HepG2 (cell line): Measurements from ENCODE around the gene HNRNPF. TPM values are rescaled to one million over a fixed set of nuclear protein-coding genes. Genes with fewer than 3 reads are reported as not detected.

Experiments
- ATAC-seq: fragments of 200-7000 bp; cut with Tn5 transposase; 3 replicates; pipeline ENCODE4 v1.9.1; 2020; ENCODE audit warnings: mild to moderate bottlenecking, moderate library complexity
- BruUV-seq: library from RNA; stranded (reverse); fragments of 400-500 nt; replicated peaks from 2 replicates; lab custom pipeline; 2021; lab: Mats Ljungman, UMichigan
- CTCF ChIA-PET: fragments of 300-600 bp; formaldehyde crosslinking; extraction: SDS; loops from one replicate; lab custom pipeline; 2021; ENCODE audit warnings: low total read pairs, inconsistent platforms, low intra/inter-chr PET ratio; lab: Yijun Ruan, JAX
- POLR2A ChIA-PET: fragments of 350-600 bp; sonication (Branson Sonifier 250); formaldehyde crosslinking; loops from one replicate; lab custom pipeline; 2020; ENCODE audit warnings: antibody characterized with exemption, inconsistent platforms; lab: Yijun Ruan, JAX
- DNase-seq: peaks from one replicate; pipeline ENCODE4 v3.0.0-alpha.2; 2015; ENCODE audit warnings: low spot score
- FAIRE-seq: peaks from 3 replicates; lab custom pipeline; 2011; peaks lifted over from hg19 to GRCh38; lab: Jason Lieb, UNC
- H2AFZ ChIP-seq: one replicate; pipeline ENCODE4 v1.6.1; 2011; ENCODE audit warnings: low read length, inconsistent platforms
- H3K27ac ChIP-seq: fragments of 300-600 bp; 3 replicates; pipeline ENCODE4 v1.8.0; 2011; ENCODE audit warnings: mixed run types, mild to moderate bottlenecking, mixed read lengths, low read length, inconsistent platforms; ENCODE audit not compliant: insufficient read depth; ENCODE audit errors: extremely low read length
- H3K27me3 ChIP-seq, 2 experiments: fragments of 200-600 bp in 1 of 2; 2 replicates in 1 of 2; 3 replicates in 1 of 2; pipeline versions ENCODE4 v1.6.0 to v1.8.0; 2011; ENCODE audit warnings: low read length in 2 of 2, mild to moderate bottlenecking in 2 of 2, moderate library complexity in 2 of 2, inconsistent platforms in 1 of 2; ENCODE audit not compliant: insufficient read depth in 2 of 2, control insufficient read depth in 1 of 2
- H3K36me3 ChIP-seq, 2 experiments: fragments of 200-600 bp in 1 of 2; replicated peaks in 1 of 2; 2 replicates in 1 of 2; 3 replicates in 1 of 2; pipeline versions ENCODE4 v1.5.1 to v1.8.0; 2011; ENCODE audit warnings: low read length in 2 of 2, inconsistent platforms in 1 of 2; ENCODE audit not compliant: insufficient read depth in 2 of 2, control insufficient read depth in 1 of 2
- H3K4me1 ChIP-seq: 2 replicates; pipeline ENCODE4 v1.5.1; 2012; ENCODE audit warnings: low read length, inconsistent platforms; ENCODE audit not compliant: insufficient read depth
- H3K4me2 ChIP-seq: 2 replicates; pipeline ENCODE4 v1.6.0; 2011; ENCODE audit warnings: low read depth, low read length, inconsistent platforms
- H3K4me3 ChIP-seq, 3 experiments: fragments of 200-600 bp in 1 of 3; sonication (generic), shearing (Covaris generic) in 1 of 3; replicated peaks in 1 of 3; 2 replicates each; pipeline ENCODE4 v1.5.1; 2011 to 2016; ENCODE audit warnings: low read length in 3 of 3, inconsistent platforms in 2 of 3, low read depth in 2 of 3, mild to moderate bottlenecking in 2 of 3, control low read depth in 1 of 3, mixed read lengths in 1 of 3; ENCODE audit not compliant: insufficient read depth in 1 of 3
- H3K79me2 ChIP-seq: one replicate; pipeline ENCODE4 v1.6.1; 2011; ENCODE audit warnings: low read length, inconsistent platforms; ENCODE audit not compliant: insufficient read depth
- H3K9ac ChIP-seq: 2 replicates; pipeline ENCODE4 v1.6.0; 2011; ENCODE audit warnings: mild to moderate bottlenecking, low read depth, low read length, inconsistent platforms; ENCODE audit not compliant: insufficient read depth
- H3K9me3 ChIP-seq: 2 replicates; pipeline ENCODE4 v1.5.1; 2012; ENCODE audit warnings: mild to moderate bottlenecking, low read length
- H4K20me1 ChIP-seq: 2 replicates; pipeline ENCODE4 v1.6.0; 2011; ENCODE audit warnings: inconsistent platforms, mild to moderate bottlenecking, low read length, moderate library complexity; ENCODE audit not compliant: insufficient read depth
- EP300 ChIP-seq, 3 experiments: sonication (generic) in 1 of 3; formaldehyde crosslinking in 1 of 3; IDR thresholded peaks; 2 replicates each; pipeline versions ENCODE4 v1.5.1 to v1.6.1; 2011 to 2020; ENCODE audit warnings: low read depth in 2 of 3, low read length in 2 of 3, borderline replicate concordance in 1 of 3, improper control_type of control experiment in 1 of 3, mild to moderate bottlenecking in 1 of 3, missing genetic modification reagents in 1 of 3, moderate library complexity in 1 of 3
- ETV6 ChIP-seq: sonication (generic); formaldehyde crosslinking; conservative IDR thresholded peaks from 2 replicates; pipeline ENCODE4 v1.4.0; 2020; ENCODE audit warnings: missing genetic modification reagents
- FLYWCH1 ChIP-seq: sonication (generic); formaldehyde crosslinking; IDR thresholded peaks from 2 replicates; pipeline ENCODE4 v1.8.1; 2023; ENCODE audit warnings: mild to moderate bottlenecking, missing genetic modification reagents
- GABPB1 ChIP-seq: IDR thresholded peaks from 2 replicates; pipeline ENCODE4 v1.6.1; 2016; ENCODE audit warnings: mild to moderate bottlenecking, missing genetic modification reagents, moderate library complexity, missing compliant biosample characterization
- IRF2 ChIP-seq: IDR thresholded peaks from 2 replicates; pipeline ENCODE4 v1.6.1; 2018; ENCODE audit warnings: missing genetic modification reagents, missing compliant biosample characterization
- MAFG ChIP-seq: sonication (generic); formaldehyde crosslinking; IDR thresholded peaks from 2 replicates; pipeline ENCODE4 v1.5.1; 2020; ENCODE audit warnings: mild to moderate bottlenecking, missing genetic modification reagents
- NFATC3 ChIP-seq: sonication (generic); formaldehyde crosslinking; IDR thresholded peaks from 2 replicates; pipeline ENCODE4 v1.5.1; 2020; ENCODE audit warnings: mild to moderate bottlenecking, missing genetic modification reagents
- PLRG1 ChIP-seq: fragments of 450-650 bp; conservative IDR thresholded peaks from 2 replicates; pipeline ENCODE4 v1.6.1; 2016
- SRF ChIP-seq: IDR thresholded peaks from 2 replicates; pipeline ENCODE4 v1.6.1; 2011; ENCODE audit warnings: mild to moderate bottlenecking, low read depth, low read length, moderate library complexity
- WIZ ChIP-seq: sonication (generic); formaldehyde crosslinking; IDR thresholded peaks from 2 replicates; pipeline ENCODE4 v1.5.1; 2020; ENCODE audit warnings: mild to moderate bottlenecking, missing genetic modification reagents
- ZFP62 ChIP-seq: sonication (generic); formaldehyde crosslinking; IDR thresholded peaks from 2 replicates; pipeline ENCODE4 v1.4.0; 2020; ENCODE audit warnings: missing genetic modification reagents
- ZFX ChIP-seq: sonication (generic); formaldehyde crosslinking; IDR thresholded peaks from 2 replicates; pipeline ENCODE4 v1.4.0; 2020; ENCODE audit warnings: mild to moderate bottlenecking, low read depth, missing genetic modification reagents, moderate library complexity
- ZKSCAN1 ChIP-seq: fragments of 150-350 bp; IDR thresholded peaks from 2 replicates; pipeline ENCODE4 v1.6.1; 2014; ENCODE audit warnings: low read length
- ZNF562 ChIP-seq: sonication (generic); formaldehyde crosslinking; IDR thresholded peaks from 2 replicates; pipeline ENCODE4 v1.8.0; 2022; ENCODE audit warnings: missing genetic modification reagents, borderline replicate concordance
- ZNF567 ChIP-seq: sonication (generic); formaldehyde crosslinking; IDR thresholded peaks from 2 replicates; pipeline ENCODE4 v1.8.1; 2023; ENCODE audit warnings: mild to moderate bottlenecking, missing genetic modification reagents, borderline replicate concordance
- ZNF670 ChIP-seq: sonication (generic); formaldehyde crosslinking; IDR thresholded peaks from 2 replicates; pipeline ENCODE4 v1.8.0; 2022; ENCODE audit warnings: mild to moderate bottlenecking, missing genetic modification reagents, borderline replicate concordance
- ZNF761 ChIP-seq: sonication (generic); formaldehyde crosslinking; conservative IDR thresholded peaks from 2 replicates; pipeline ENCODE4 v1.4.0; 2020; ENCODE audit warnings: mild to moderate bottlenecking, missing genetic modification reagents
- WGBS: methylation state at CpG from one replicate; pipeline ENCODE4 v1.1.6; 2017; ENCODE audit warnings: low lambda C conversion rate; 5-methylcytosine and 5-hydroxymethylcytosine counted together
- in situ Hi-C: cut with HindIII; loops from 2 replicates; pipeline ENCODE4 v1.10.0; 2017; ENCODE audit warnings: low pct_unique_long_range_greater_than_20kb; ENCODE audit not compliant: extremely low pct_ligation_motif_present
- intact Hi-C: fragments of 100-400 bp; cut with micrococcal nuclease; formaldehyde crosslinking; loops from one replicate; pipeline ENCODE4 v1.10.0; 2022; ENCODE audit not compliant: unreplicated experiment
- polyA plus RNA-seq, 8 experiments: library from polyadenylated mRNA; depleted of rRNA in 3 of 8; stranded (reverse) in 7 of 8; unstranded in 1 of 8; fragments of >200 nt; fragmentation: Illumina TruSeq in 4 of 8; extraction: Trizol in 4 of 8; gene quantifications; 2 replicates each; pipeline versions ENCODE4 v1.2.1 to v1.2.3, GENCODE V29; 2011 to 2016; ENCODE audit warnings: low read depth in 4 of 8, missing spikeins in 1 of 8, mixed read lengths in 1 of 8; ENCODE audit not compliant: insufficient read depth in 1 of 8
- total RNA-seq, 5 experiments: library from RNA; depleted of rRNA; stranded (reverse); fragments of >200 nt; fragmentation: Illumina TruSeq; extraction: Trizol; gene quantifications; 2 replicates each; pipeline ENCODE4 v1.2.3, GENCODE V29; 2016; ENCODE audit warnings: low read depth in 1 of 5
- TF ChIP-seq, protein P1 (sequence below): sonication (generic); formaldehyde crosslinking; conservative IDR thresholded peaks from 2 replicates; pipeline ENCODE4 v1.5.0; 2020; ENCODE audit warnings: missing genetic modification reagents
- TF ChIP-seq, protein P2 (sequence below): sonication (generic); IDR thresholded peaks from 2 replicates; pipeline ENCODE4 v1.6.1; 2016; ENCODE audit warnings: low read depth, borderline replicate concordance
- TF ChIP-seq, protein P3 (sequence below): sonication (generic); formaldehyde crosslinking; IDR thresholded peaks from 2 replicates; pipeline ENCODE4 v1.5.0; 2020; ENCODE audit warnings: mild to moderate bottlenecking, low read depth, missing genetic modification reagents, borderline replicate concordance

Gene HNRNPF
- total and polyA plus RNA-seq, 2 of the 13 experiments (the other 11 are each of a cell fraction or from before 2014, with no cell fraction given) = 166 to 308 TPM

DNA sequence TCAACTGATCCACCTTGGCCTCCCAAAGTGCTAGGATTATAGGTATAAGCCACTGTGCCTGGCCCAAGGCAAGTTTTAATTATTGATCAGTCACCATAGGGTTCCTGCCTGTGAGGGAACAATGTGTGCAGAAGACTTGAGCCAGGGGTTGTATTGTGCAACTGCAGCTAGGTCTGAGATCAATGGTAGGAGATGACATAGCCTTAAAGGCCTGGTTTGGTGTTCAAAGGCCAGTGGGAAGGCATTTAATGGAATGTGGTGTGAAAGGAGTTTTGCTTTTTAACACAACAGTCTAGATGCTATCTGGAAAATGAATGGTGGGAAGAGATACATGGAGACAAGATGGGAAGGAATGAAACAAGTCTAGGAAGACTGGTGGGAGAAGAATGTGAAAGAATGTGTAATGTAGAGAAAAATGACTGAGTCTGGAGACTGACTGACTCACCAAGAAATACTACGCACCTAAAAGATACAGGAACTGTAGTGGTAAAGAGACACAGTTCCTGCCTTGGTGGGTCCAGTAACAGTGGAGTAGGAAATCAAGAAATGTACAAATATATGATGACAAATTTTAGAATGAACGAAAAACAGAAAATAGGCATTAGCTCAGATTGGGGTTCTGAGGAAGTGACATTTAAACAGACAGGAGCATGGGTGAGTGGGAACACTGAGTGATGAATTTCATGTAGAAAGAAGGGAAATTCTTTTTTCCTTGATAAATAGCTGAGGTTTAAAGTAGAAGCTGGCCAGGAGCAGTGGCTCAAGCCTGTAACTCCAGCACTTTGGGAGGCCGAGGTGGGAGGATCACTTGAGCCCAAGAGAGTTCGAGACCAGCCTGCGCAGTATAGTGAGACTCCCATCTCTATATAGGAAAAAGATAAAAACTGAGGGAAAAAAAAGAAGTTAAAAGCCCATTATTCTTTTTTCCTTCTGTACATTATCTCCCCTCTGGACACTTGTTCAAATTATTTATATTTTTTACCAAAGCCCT is 9.4 kb downstream of the HNRNPF start:
- DNase-seq = peak; percentile 79
- in situ Hi-C loops (loop anchor here (25.0 kb wide), 1 partner anchor 1563 kb away; the partner anchor contains the start of gene RASSF4), intact Hi-C loops (loop anchor here (1.0 to 5.0 kb wide), 2 partner anchors 8 to 38 kb away; partner anchors contain the start of gene ZNF487)
- Histone ChIP-seq H3K27ac (peak overlapping the region; percentile 99), H3K79me2 (peaks cover 90% of the 10 kb centered on the region), H3K36me3 (peaks cover 0 to 19% of the 10 kb centered on the region in 2 experiments; a peak in 4 of 5 replicates), H3K4me1 (peaks cover 79% of the 10 kb centered on the region), H4K20me1 (peaks cover 82% of the 10 kb centered on the region), H3K4me3 (peak overlapping the region in 2 of 3 experiments; percentile 55; a peak in 4 of 6 replicates), H2AFZ (no peak overlapping the region), H3K4me2 (peak overlapping the region; percentile 73), H3K9me3 (no peaks in the 10 kb centered on the region), H3K9ac (peak overlapping the region; percentile 7; the same call in 1 of the 2 replicates), H3K27me3 (no peaks in the 10 kb centered on the region; a peak in 1 of 5 replicates)
- peak; percentile 56 for FAIRE-seq
- 59% methylated on average over 5 of the region's 5 CpGs for WGBS
- peak; percentile 3 for ATAC-seq
- no TSS peak for BruUV-seq
- ChIA-PET POLR2A (interaction anchor here (1.2 to 5.6 kb wide), 6 partner anchors 8 to 36 kb away, joined by 3 to 51 read pairs (median 22); partner anchors contain the start of genes HNRNPF and ZNF487), CTCF (no interaction called here)
- TF ChIP-seq ZFP62 (CRISPR knock-in tag) (no peak), ZNF562 (CRISPR knock-in tag) (no peak), FLYWCH1 (CRISPR knock-in tag) (no peak), ZKSCAN1 (no peak), MAFG (CRISPR knock-in tag) (no peak), ZNF567 (CRISPR knock-in tag) (no peak), SRF (no peak), ZNF761 (CRISPR knock-in tag) (no peak), NFATC3 (CRISPR knock-in tag) (no peak), ZNF670 (CRISPR knock-in tag) (no peak), IRF2 (no peak), ETV6 (no peak), EP300 (IDR thresholded peaks at IDR 0.05; ENCODE audit: low read depth in 2 of 2, low read length in 2 of 2) (peak in 1 of 2 experiments; percentile 54; a peak in 1 of 4 replicates), EP300 (CRISPR knock-in tag; IDR thresholded peaks at IDR 0.05; ENCODE audit: borderline replicate concordance) (0 out of 2 replicates have a peak, but pooled peaks have one; percentile 27), WIZ (CRISPR knock-in tag) (no peak), GABPB1 (CRISPR knock-in tag) (no peak; the same call in 1 of the 2 replicates), ZFX (CRISPR knock-in tag) (peak; percentile 59), PLRG1 (no peak)
- TF ChIP-seq, protein P1, sequence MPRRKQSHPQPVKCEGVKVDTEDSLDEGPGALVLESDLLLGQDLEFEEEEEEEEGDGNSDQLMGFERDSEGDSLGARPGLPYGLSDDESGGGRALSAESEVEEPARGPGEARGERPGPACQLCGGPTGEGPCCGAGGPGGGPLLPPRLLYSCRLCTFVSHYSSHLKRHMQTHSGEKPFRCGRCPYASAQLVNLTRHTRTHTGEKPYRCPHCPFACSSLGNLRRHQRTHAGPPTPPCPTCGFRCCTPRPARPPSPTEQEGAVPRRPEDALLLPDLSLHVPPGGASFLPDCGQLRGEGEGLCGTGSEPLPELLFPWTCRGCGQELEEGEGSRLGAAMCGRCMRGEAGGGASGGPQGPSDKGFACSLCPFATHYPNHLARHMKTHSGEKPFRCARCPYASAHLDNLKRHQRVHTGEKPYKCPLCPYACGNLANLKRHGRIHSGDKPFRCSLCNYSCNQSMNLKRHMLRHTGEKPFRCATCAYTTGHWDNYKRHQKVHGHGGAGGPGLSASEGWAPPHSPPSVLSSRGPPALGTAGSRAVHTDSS = no peak
- TF ChIP-seq, protein P2, sequence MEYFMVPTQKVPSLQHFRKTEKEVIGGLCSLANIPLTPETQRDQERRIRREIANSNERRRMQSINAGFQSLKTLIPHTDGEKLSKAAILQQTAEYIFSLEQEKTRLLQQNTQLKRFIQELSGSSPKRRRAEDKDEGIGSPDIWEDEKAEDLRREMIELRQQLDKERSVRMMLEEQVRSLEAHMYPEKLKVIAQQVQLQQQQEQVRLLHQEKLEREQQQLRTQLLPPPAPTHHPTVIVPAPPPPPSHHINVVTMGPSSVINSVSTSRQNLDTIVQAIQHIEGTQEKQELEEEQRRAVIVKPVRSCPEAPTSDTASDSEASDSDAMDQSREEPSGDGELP = no peak
- TF ChIP-seq, protein P3, sequence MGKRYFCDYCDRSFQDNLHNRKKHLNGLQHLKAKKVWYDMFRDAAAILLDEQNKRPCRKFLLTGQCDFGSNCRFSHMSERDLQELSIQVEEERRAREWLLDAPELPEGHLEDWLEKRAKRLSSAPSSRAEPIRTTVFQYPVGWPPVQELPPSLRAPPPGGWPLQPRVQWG = no peak
